Activated naive CD8-positive, alpha-beta T cell treated with anti-CD3 and anti-CD28 coated beads, Interleukin-2, amount 10 ng/mL, durations not matched to agents 7 days and 5 days (primary cell): Measurements from ENCODE around the gene ROS1. TPM values are rescaled to one million over a fixed set of nuclear protein-coding genes. Genes with fewer than 3 reads are reported as not detected.

Experiments
- ATAC-seq: fragments of 150-1000 bp; cut with Tn5 transposase; one replicate; pipeline ENCODE4 v1.10.0; 2021; ENCODE audit warnings: low read depth, moderate library complexity
- POLR2A ChIA-PET: fragments of 350-600 bp; sonication (Branson Sonifier 250); formaldehyde crosslinking; loops from one replicate; lab custom pipeline; 2021; ENCODE audit warnings: antibody characterized with exemption; lab: Charles Lee
- DNase-seq: peaks from one replicate; pipeline ENCODE4 v3.0.0; 2021
- H3K27ac Mint-ChIP-seq: one replicate; pipeline ENCODE4 v1.8.0; 2022; ENCODE audit warnings: mild to moderate bottlenecking, mixed read lengths
- H3K27me3 Mint-ChIP-seq: one replicate; pipeline ENCODE4 v1.8.0; 2022; ENCODE audit warnings: mild to moderate bottlenecking, moderate library complexity, mixed read lengths
- H3K36me3 Mint-ChIP-seq: one replicate; pipeline ENCODE4 v1.8.0; 2021; ENCODE audit warnings: mild to moderate bottlenecking, mixed read lengths
- H3K4me1 Mint-ChIP-seq: one replicate; pipeline ENCODE4 v1.8.0; 2021; ENCODE audit warnings: mixed read lengths
- H3K4me3 Mint-ChIP-seq: one replicate; pipeline ENCODE4 v1.8.0; 2022; ENCODE audit warnings: mild to moderate bottlenecking, moderate library complexity, mixed read lengths
- H3K9me3 Mint-ChIP-seq: one replicate; pipeline ENCODE4 v1.8.0; 2021; ENCODE audit warnings: mixed read lengths
- total RNA-seq, 2 experiments: library from RNA; stranded (reverse); gene quantifications; one replicate each; pipeline ENCODE4 v1.2.3, GENCODE V29; 2021

Gene ROS1
- total RNA-seq, 2 experiments from 2014 or later = not detected

GRCh38 chr6:117344444-117345291 is 81.1 kb downstream of the ROS1 start:
- Mint-ChIP-seq H3K4me3 (no peak overlapping the region), H3K27me3 (peaks cover 11% of the 10 kb centered on the region), H3K9me3 (no peaks in the 10 kb centered on the region), H3K36me3 (no peaks in the 10 kb centered on the region), H3K4me1 (no peaks in the 10 kb centered on the region), H3K27ac (no peak overlapping the region)
- no peak for ATAC-seq
- no peak for DNase-seq
- POLR2A ChIA-PET = no interaction called here

GRCh38 chr6:117338567-117338966 is 87.2 kb downstream of the ROS1 start:
- Mint-ChIP-seq H3K27me3 (peaks cover 16% of the 10 kb centered on the region), H3K27ac (no peak overlapping the region), H3K36me3 (no peaks in the 10 kb centered on the region), H3K4me3 (no peak overlapping the region), H3K9me3 (no peaks in the 10 kb centered on the region), H3K4me1 (no peaks in the 10 kb centered on the region)
- POLR2A ChIA-PET = no interaction called here
- no peak for ATAC-seq
- no peak for DNase-seq

GRCh38 chr6:117329926-117330325 is 95.8 kb downstream of the ROS1 start:
- Mint-ChIP-seq H3K27ac (no peak overlapping the region), H3K4me3 (no peak overlapping the region), H3K27me3 (peaks cover 13% of the 10 kb centered on the region), H3K9me3 (peaks cover 13% of the 10 kb centered on the region), H3K4me1 (no peaks in the 10 kb centered on the region), H3K36me3 (no peaks in the 10 kb centered on the region)
- DNase-seq (no peak), ATAC-seq (no peak)
- POLR2A ChIA-PET = no interaction called here

DNA sequence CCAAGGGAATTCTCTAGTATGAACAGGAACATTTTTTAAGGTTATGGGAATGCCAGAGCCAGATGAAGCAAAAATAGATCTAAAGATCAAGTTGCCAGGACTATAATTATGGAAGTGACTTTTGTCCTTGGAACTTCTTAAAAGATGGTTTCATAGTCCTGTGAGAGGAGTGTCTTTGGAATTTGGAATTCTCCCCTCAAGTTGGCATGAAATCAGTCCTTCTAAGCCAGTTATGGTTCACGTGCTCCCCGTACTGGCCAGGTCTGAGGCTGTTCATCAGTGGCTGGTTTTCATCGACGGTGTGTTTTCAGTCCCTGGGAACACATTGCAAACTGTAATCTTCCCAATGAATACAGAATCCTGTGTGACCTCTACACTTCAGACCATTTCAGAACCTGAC is 97.2 kb downstream of the ROS1 start:
- peaks cover 13% of the 10 kb centered on the region for H3K9me3 Mint-ChIP-seq
- H3K36me3 Mint-ChIP-seq = no peaks in the 10 kb centered on the region
- H3K27me3 Mint-ChIP-seq = peaks cover 10% of the 10 kb centered on the region
- H3K27ac Mint-ChIP-seq = no peak overlapping the region
- POLR2A ChIA-PET = no interaction called here
- no peak overlapping the region for H3K4me3 Mint-ChIP-seq
- H3K4me1 Mint-ChIP-seq = no peaks in the 10 kb centered on the region
- no peak for ATAC-seq
- DNase-seq = no peak

- no peaks in the 10 kb centered on the region for H3K36me3 Mint-ChIP-seq
- peaks cover 10% of the 10 kb centered on the region for H3K27me3 Mint-ChIP-seq
- POLR2A ChIA-PET = no interaction called here
- no peak overlapping the region for H3K27ac Mint-ChIP-seq
- H3K4me3 Mint-ChIP-seq = no peak overlapping the region
- no peak for DNase-seq
- H3K4me1 Mint-ChIP-seq = no peaks in the 10 kb centered on the region
- peaks cover 13% of the 10 kb centered on the region for H3K9me3 Mint-ChIP-seq
- no peak for ATAC-seq
Measured at GRCh38 chr6:117328005-117328389, 97.7 kb downstream of the ROS1 start.

DNA sequence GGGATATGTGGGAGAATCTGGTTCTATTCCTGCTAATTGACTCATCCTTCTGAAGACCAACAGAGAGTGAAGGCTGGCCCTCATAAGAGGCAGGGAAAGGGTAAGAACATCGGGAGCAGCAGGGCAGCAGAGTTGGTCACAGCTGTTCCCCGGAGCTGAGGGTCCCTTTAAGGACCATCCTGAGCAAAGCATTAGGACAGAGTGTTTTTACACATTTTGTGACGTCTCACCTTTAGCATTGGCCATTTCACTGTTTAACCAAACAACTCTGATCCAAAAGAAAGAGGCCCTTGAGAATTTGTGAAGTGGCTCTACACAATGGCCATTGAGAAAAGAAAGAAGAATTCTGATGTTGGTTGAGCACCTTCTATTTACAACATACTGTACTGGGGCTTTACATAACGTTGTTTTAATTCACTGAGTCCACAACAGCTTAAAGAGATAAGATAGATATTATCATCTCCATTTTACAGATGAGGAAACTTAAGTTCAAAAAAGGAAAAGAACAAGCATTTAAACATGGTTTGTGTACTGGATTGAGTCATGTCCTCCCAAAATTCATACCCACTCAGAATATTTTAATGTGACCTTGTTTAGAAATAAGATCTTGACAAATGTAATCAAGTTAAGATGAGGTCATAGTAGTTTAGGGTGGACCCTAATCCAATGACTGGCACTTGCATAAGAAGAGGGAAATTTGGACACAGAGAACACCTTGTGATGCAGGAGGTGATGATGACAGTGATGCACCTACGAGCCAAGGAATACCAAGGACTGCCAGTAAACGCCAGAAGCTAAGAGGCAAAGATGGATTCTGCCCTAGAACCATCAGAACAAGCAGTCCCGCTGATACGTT is 98.4 kb downstream of the ROS1 start:
- H3K9me3 Mint-ChIP-seq = peaks cover 11% of the 10 kb centered on the region
- no peak for ATAC-seq
- H3K27me3 Mint-ChIP-seq = peaks cover 9% of the 10 kb centered on the region
- no peaks in the 10 kb centered on the region for H3K36me3 Mint-ChIP-seq
- DNase-seq = no peak
- H3K27ac Mint-ChIP-seq = no peak overlapping the region
- H3K4me3 Mint-ChIP-seq = no peak overlapping the region
- H3K4me1 Mint-ChIP-seq = no peaks in the 10 kb centered on the region
- POLR2A ChIA-PET = no interaction called here

- Mint-ChIP-seq H3K4me3 (no peak overlapping the region), H3K27ac (no peak overlapping the region), H3K4me1 (no peaks in the 10 kb centered on the region), H3K36me3 (no peaks in the 10 kb centered on the region), H3K9me3 (peaks cover 5% of the 10 kb centered on the region), H3K27me3 (peaks cover 6% of the 10 kb centered on the region)
- POLR2A ChIA-PET = no interaction called here
- ATAC-seq (no peak), DNase-seq (no peak)
Measured at GRCh38 chr6:117326396-117326795, 99.3 kb downstream of the ROS1 start.

DNA sequence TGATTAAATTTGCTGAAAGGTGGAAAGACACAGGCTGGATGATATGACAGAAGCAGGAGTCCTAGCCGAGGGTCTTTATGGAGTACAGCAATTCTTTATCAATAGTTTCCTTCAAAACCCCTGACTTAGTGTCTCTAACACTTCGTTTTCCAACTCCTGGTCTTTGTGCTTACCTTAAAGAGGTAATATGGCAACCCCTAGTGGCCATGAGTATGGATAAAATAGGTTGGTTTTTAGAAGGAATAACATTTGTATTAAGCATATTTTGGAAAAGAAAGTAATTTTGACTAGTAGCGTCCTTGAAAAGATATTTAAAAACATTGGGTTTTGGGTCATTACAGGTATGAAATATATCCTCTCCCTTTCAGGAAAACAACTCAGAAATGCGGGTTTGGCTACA is 108.5 kb downstream of the ROS1 start:
- H3K9me3 Mint-ChIP-seq = no peaks in the 10 kb centered on the region
- H3K4me3 Mint-ChIP-seq = no peak overlapping the region
- POLR2A ChIA-PET = no interaction called here
- peaks cover 7% of the 10 kb centered on the region for H3K27me3 Mint-ChIP-seq
- H3K36me3 Mint-ChIP-seq = no peaks in the 10 kb centered on the region
- H3K4me1 Mint-ChIP-seq = no peaks in the 10 kb centered on the region
- no peak for ATAC-seq
- no peak for DNase-seq
- no peak overlapping the region for H3K27ac Mint-ChIP-seq

- POLR2A ChIA-PET = no interaction called here
- H3K27me3 Mint-ChIP-seq = peaks cover 13% of the 10 kb centered on the region
- no peak for DNase-seq
- no peak for ATAC-seq
- no peaks in the 10 kb centered on the region for H3K9me3 Mint-ChIP-seq
- H3K4me1 Mint-ChIP-seq = no peaks in the 10 kb centered on the region
- H3K36me3 Mint-ChIP-seq = no peaks in the 10 kb centered on the region
- H3K27ac Mint-ChIP-seq = no peak overlapping the region
- H3K4me3 Mint-ChIP-seq = no peak overlapping the region
Measured at GRCh38 chr6:117311726-117312125, 114.0 kb downstream of the ROS1 start.

- no peak overlapping the region for H3K4me3 Mint-ChIP-seq
- peaks cover 11% of the 10 kb centered on the region for H3K27me3 Mint-ChIP-seq
- H3K36me3 Mint-ChIP-seq = no peaks in the 10 kb centered on the region
- no peaks in the 10 kb centered on the region for H3K9me3 Mint-ChIP-seq
- POLR2A ChIA-PET = no interaction called here
- H3K27ac Mint-ChIP-seq = no peak overlapping the region
- ATAC-seq = no peak
- no peaks in the 10 kb centered on the region for H3K4me1 Mint-ChIP-seq
- DNase-seq = no peak
Measured at GRCh38 chr6:117311310-117311709, 114.4 kb downstream of the ROS1 start.

- H3K4me3 Mint-ChIP-seq = no peak overlapping the region
- no peaks in the 10 kb centered on the region for H3K36me3 Mint-ChIP-seq
- ATAC-seq (no peak), DNase-seq (no peak)
- POLR2A ChIA-PET = no interaction called here
- peaks cover 6% of the 10 kb centered on the region for H3K27me3 Mint-ChIP-seq
- no peaks in the 10 kb centered on the region for H3K4me1 Mint-ChIP-seq
- no peaks in the 10 kb centered on the region for H3K9me3 Mint-ChIP-seq
- no peak overlapping the region for H3K27ac Mint-ChIP-seq
Measured at GRCh38 chr6:117309611-117310010, 116.1 kb downstream of the ROS1 start.

DNA sequence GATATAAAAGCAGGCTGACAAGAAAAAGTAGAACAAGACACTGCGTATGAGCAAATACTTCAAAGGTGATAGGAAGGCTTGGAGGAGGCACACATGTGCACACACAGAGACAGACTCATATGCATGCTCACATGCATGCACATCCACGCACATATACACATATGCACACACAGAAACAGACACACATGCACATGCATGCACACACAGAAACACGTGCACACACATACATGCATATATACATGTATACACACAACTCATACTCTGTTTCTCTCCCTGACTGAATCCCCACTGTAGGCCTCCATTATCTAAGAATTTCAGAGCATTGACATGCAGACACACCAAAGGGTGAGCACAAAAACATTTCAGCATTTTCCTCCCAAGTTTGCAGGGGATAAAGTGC is 116.7 kb downstream of the ROS1 start:
- POLR2A ChIA-PET = no interaction called here
- H3K27me3 Mint-ChIP-seq = peaks cover 6% of the 10 kb centered on the region
- H3K27ac Mint-ChIP-seq = no peak overlapping the region
- no peak for ATAC-seq
- H3K4me1 Mint-ChIP-seq = no peaks in the 10 kb centered on the region
- no peaks in the 10 kb centered on the region for H3K36me3 Mint-ChIP-seq
- DNase-seq = no peak
- H3K4me3 Mint-ChIP-seq = no peak overlapping the region
- no peaks in the 10 kb centered on the region for H3K9me3 Mint-ChIP-seq

DNA sequence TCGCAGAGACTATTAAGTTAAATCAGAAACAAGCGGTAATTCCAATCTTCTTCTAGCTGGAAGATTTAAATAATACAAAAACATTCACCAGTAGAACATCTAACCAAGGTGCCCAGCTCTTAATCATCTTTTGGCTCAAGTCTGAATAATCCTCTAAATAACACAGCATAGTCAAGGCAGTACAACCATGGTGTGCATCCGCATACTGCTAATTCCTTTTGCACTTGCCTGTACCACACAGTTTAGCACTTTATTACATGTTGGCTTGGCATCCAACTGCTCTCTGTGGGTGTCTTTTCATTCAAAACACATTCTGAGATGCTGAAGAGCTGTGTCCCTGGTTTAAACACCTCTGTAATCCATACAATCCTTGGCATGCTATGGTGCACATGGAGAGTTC is 118.1 kb downstream of the ROS1 start:
- POLR2A ChIA-PET = no interaction called here
- DNase-seq (no peak), ATAC-seq (no peak)
- peaks cover 6% of the 10 kb centered on the region for H3K27me3 Mint-ChIP-seq
- no peak overlapping the region for H3K4me3 Mint-ChIP-seq
- H3K4me1 Mint-ChIP-seq = no peaks in the 10 kb centered on the region
- H3K36me3 Mint-ChIP-seq = no peaks in the 10 kb centered on the region
- no peaks in the 10 kb centered on the region for H3K9me3 Mint-ChIP-seq
- no peak overlapping the region for H3K27ac Mint-ChIP-seq
